H9 (cell line): ENCODE data around the gene CD247. TPM values are rescaled to one million over a fixed set of nuclear protein-coding genes. Genes with fewer than 3 reads are reported as not detected.

ENCODE experiments used
- DNase-seq: peaks from one replicate; pipeline ENCODE4 v3.0.0-alpha.2; 2017
- H2AFZ ChIP-seq: one replicate; pipeline ENCODE4 v1.6.1; 2013; ENCODE audit warnings: mild to moderate bottlenecking, low read length, control low read depth, moderate library complexity
- H2AK5ac ChIP-seq: 2 replicates; pipeline ENCODE4 v1.6.1; 2013; ENCODE audit warnings: low read length, control low read depth, mixed read lengths; ENCODE audit not compliant: insufficient read length
- H2BK120ac ChIP-seq: one replicate; pipeline ENCODE4 v1.6.1; 2013; ENCODE audit warnings: low read depth, mild to moderate bottlenecking, low read length, control low read depth, inconsistent platforms; ENCODE audit not compliant: poor library complexity, severe bottlenecking
- H2BK12ac ChIP-seq: 2 replicates; pipeline ENCODE4 v1.6.1; 2013; ENCODE audit warnings: low read length, control low read depth, mixed read lengths, low read depth; ENCODE audit not compliant: insufficient read length
- H2BK15ac ChIP-seq: 2 replicates; pipeline ENCODE4 v1.6.1; 2013; ENCODE audit warnings: low read depth, low read length, control low read depth
- H2BK20ac ChIP-seq: one replicate; pipeline ENCODE4 v1.6.1; 2013; ENCODE audit warnings: low read depth, mild to moderate bottlenecking, low read length, control low read depth, inconsistent platforms; ENCODE audit not compliant: poor library complexity, severe bottlenecking
- H2BK5ac ChIP-seq: 2 replicates; pipeline ENCODE4 v1.6.1; 2013; ENCODE audit warnings: low read length, control low read depth, mixed read lengths; ENCODE audit not compliant: insufficient read length
- H3K14ac ChIP-seq: 2 replicates; pipeline ENCODE4 v1.6.1; 2013; ENCODE audit warnings: low read length, control low read depth; ENCODE audit not compliant: insufficient read depth
- H3K18ac ChIP-seq: 2 replicates; pipeline ENCODE4 v1.6.1; 2013; ENCODE audit warnings: low read depth, mild to moderate bottlenecking, mixed read lengths, low read length, control low read depth; ENCODE audit not compliant: insufficient read length
- H3K23ac ChIP-seq: 2 replicates; pipeline ENCODE4 v1.6.1; 2013; ENCODE audit warnings: low read length, control low read depth, mixed read lengths, low read depth; ENCODE audit not compliant: insufficient read length
- H3K23me2 ChIP-seq: 2 replicates; pipeline ENCODE4 v1.6.1; 2013; ENCODE audit warnings: low read depth, mild to moderate bottlenecking, mixed read lengths, low read length, control low read depth; ENCODE audit not compliant: insufficient read length, poor library complexity, severe bottlenecking
- H3K27ac ChIP-seq: 2 replicates; pipeline ENCODE4 v1.5.1; 2013; ENCODE audit warnings: low read length, control low read depth, mixed read lengths, low read depth; ENCODE audit not compliant: insufficient read length
- H3K27me3 ChIP-seq: 2 replicates; pipeline ENCODE4 v1.6.1; 2013; ENCODE audit warnings: low read length, control low read depth, inconsistent platforms; ENCODE audit not compliant: insufficient read depth
- H3K4ac ChIP-seq: 2 replicates; pipeline ENCODE4 v1.6.1; 2013; ENCODE audit warnings: low read depth, mild to moderate bottlenecking, control low read depth, inconsistent platforms, low read length, moderate library complexity
- H3K4me1 ChIP-seq: 2 replicates; pipeline ENCODE4 v1.6.1; 2013; ENCODE audit warnings: low read length, control low read depth, inconsistent platforms; ENCODE audit not compliant: insufficient read depth
- H3K4me2 ChIP-seq: 2 replicates; pipeline ENCODE4 v1.6.1; 2013; ENCODE audit warnings: low read length, control low read depth, mixed read lengths; ENCODE audit not compliant: insufficient read length, insufficient read depth
- H3K56ac ChIP-seq: 2 replicates; pipeline ENCODE4 v1.6.1; 2013; ENCODE audit warnings: low read depth, mild to moderate bottlenecking, mixed read lengths, low read length, control low read depth; ENCODE audit not compliant: insufficient read length
- H3K79me1 ChIP-seq: 2 replicates; pipeline ENCODE4 v1.6.1; 2013; ENCODE audit warnings: low read depth, mild to moderate bottlenecking, moderate library complexity, low read length, control low read depth, inconsistent platforms; ENCODE audit not compliant: insufficient read depth, poor library complexity, severe bottlenecking
- H3K79me2 ChIP-seq: 2 replicates; pipeline ENCODE4 v1.6.1; 2013; ENCODE audit warnings: low read length, control low read depth, inconsistent platforms; ENCODE audit not compliant: insufficient read depth
- H3K9ac ChIP-seq: 2 replicates; pipeline ENCODE4 v1.6.1; 2013; ENCODE audit warnings: low read length, control low read depth, mixed read lengths; ENCODE audit not compliant: insufficient read length; ENCODE audit errors: extremely low read depth
- H3K9me3 ChIP-seq: one replicate; pipeline ENCODE4 v1.6.1; 2013; ENCODE audit warnings: low read depth, low read length, inconsistent platforms; ENCODE audit not compliant: control insufficient read depth
- H3T11ph ChIP-seq: one replicate; pipeline ENCODE4 v1.6.1; 2013; ENCODE audit warnings: mild to moderate bottlenecking, low read length, control low read depth, inconsistent platforms
- H4K20me1 ChIP-seq: one replicate; pipeline ENCODE4 v1.6.1; 2013; ENCODE audit not compliant: control insufficient read depth, insufficient read length, insufficient read depth
- H4K5ac ChIP-seq: 2 replicates; pipeline ENCODE4 v1.6.1; 2013; ENCODE audit warnings: low read depth, mild to moderate bottlenecking, mixed read lengths, low read length, control low read depth; ENCODE audit not compliant: insufficient read length
- H4K8ac ChIP-seq: replicated peaks from 2 replicates; pipeline ENCODE4 v1.6.1; 2013; ENCODE audit warnings: low read length, control low read depth, mixed read lengths, low read depth; ENCODE audit not compliant: insufficient read length
- H4K91ac ChIP-seq: 2 replicates; pipeline ENCODE4 v1.6.1; 2013; ENCODE audit warnings: low read depth, mild to moderate bottlenecking, moderate library complexity, mixed read lengths, low read length, control low read depth; ENCODE audit not compliant: insufficient read length
- H3K27ac Mint-ChIP-seq, 3 experiments: 2 replicates in 2 of 3; 3 replicates in 1 of 3; pipeline ENCODE4 v1.8.0; 2020 to 2021; ENCODE audit warnings: mixed read lengths in 3 of 3, mild to moderate bottlenecking in 1 of 3, moderate library complexity in 1 of 3
- H3K27me3 Mint-ChIP-seq: 2 replicates; pipeline ENCODE4 v1.8.0; 2021; ENCODE audit warnings: low read depth, mild to moderate bottlenecking, moderate library complexity, mixed read lengths
- H3K36me3 Mint-ChIP-seq, 3 experiments: 2 replicates in 2 of 3; 3 replicates in 1 of 3; pipeline ENCODE4 v1.8.0; 2020 to 2021; ENCODE audit warnings: low read depth in 3 of 3, mixed read lengths in 3 of 3; ENCODE audit not compliant: insufficient read depth in 1 of 3
- H3K4me1 Mint-ChIP-seq, 2 experiments: 2 replicates each; pipeline ENCODE4 v1.8.0; 2020; ENCODE audit warnings: mixed read lengths in 2 of 2
- H3K4me3 Mint-ChIP-seq, 2 experiments: 2 replicates in 1 of 2; 3 replicates in 1 of 2; pipeline ENCODE4 v1.8.0; 2020 to 2021; ENCODE audit warnings: mild to moderate bottlenecking in 2 of 2, mixed read lengths in 2 of 2, moderate library complexity in 1 of 2
- H3K9me3 Mint-ChIP-seq, 2 experiments: 2 replicates in 1 of 2; 3 replicates in 1 of 2; pipeline ENCODE4 v1.8.0; 2020; ENCODE audit warnings: mild to moderate bottlenecking in 2 of 2, mixed read lengths in 2 of 2, moderate library complexity in 1 of 2
- WGBS: extraction: QIAGEN DNeasy Blood & Tissue Kit; methylation state at CpG from one replicate; pipeline ENCODE4 v1.1.7; 2013; ENCODE audit warnings: missing lambda C conversion rate, low lambda C conversion rate, mixed read lengths; ENCODE audit not compliant: insufficient read length; ENCODE audit errors: extremely low coverage; 5-methylcytosine and 5-hydroxymethylcytosine counted together
- total RNA-seq: library from RNA; stranded (reverse); gene quantifications from 2 replicates; pipeline ENCODE4 v1.2.1, GENCODE V29; 2021
- TF ChIP-seq, protein P1 (sequence below): fragments of 200-600 bp; sonication (generic); conservative IDR thresholded peaks from 3 replicates; pipeline ENCODE4 v1.8.0; 2021; ENCODE audit warnings: antibody characterized with exemption, mild to moderate bottlenecking

The CD247 gene
- total RNA-seq, 1 experiment from 2014 or later: 1.2 TPM

DNA sequence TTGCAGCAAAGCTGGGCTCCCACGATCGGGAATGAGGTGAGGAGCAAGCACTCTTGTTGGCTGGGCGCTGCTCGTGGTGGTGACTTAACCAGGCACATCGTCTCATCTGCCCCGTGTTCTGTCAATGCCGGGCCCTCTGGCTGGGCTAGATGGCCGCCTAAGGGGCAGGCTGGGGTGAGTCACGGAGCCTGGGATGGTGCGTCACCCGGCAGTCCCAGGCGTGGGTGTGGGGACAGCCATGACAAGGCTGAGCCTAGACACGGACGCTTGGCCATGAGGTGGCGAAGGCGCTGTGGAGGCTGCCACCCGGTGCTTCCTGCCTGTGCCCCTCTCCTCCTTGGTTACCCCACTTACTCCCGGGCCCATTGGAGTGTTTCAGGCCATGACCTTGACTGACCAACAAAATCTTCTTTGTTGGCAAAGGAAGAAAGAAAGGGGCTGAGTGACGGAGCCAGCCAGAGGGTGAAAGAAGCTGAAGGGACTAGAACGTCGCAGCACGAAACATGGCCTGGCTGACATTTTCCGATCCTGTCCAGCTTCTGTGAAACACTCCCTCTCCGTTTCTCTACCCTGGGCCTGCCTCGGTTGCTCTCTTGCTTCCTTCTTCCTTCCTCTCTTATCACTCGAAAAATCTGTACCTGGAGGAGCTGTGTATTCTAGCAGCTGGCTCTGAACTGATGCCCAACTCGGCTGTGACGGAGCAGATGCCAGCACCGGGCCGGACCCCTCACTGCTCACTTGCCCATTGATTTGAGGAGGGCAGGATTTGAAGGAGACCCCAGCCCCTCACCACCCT lies 596 bp downstream of the CD247 start:
- no peak overlapping the region for H3K4me3 Mint-ChIP-seq
- H3K9me3 ChIP-seq: no peaks in the 10 kb centered on the region
- no peak overlapping the region for H2BK120ac ChIP-seq
- no peak overlapping the region for H3K27ac Mint-ChIP-seq
- H3K56ac ChIP-seq: no peak overlapping the region
- H3K4me1 ChIP-seq: no peaks in the 10 kb centered on the region
- H2BK5ac ChIP-seq: no peak overlapping the region
- TF ChIP-seq, protein P1, sequence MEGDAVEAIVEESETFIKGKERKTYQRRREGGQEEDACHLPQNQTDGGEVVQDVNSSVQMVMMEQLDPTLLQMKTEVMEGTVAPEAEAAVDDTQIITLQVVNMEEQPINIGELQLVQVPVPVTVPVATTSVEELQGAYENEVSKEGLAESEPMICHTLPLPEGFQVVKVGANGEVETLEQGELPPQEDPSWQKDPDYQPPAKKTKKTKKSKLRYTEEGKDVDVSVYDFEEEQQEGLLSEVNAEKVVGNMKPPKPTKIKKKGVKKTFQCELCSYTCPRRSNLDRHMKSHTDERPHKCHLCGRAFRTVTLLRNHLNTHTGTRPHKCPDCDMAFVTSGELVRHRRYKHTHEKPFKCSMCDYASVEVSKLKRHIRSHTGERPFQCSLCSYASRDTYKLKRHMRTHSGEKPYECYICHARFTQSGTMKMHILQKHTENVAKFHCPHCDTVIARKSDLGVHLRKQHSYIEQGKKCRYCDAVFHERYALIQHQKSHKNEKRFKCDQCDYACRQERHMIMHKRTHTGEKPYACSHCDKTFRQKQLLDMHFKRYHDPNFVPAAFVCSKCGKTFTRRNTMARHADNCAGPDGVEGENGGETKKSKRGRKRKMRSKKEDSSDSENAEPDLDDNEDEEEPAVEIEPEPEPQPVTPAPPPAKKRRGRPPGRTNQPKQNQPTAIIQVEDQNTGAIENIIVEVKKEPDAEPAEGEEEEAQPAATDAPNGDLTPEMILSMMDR: no peak
- H4K8ac ChIP-seq: no peak overlapping the region
- H2AFZ ChIP-seq: no peak overlapping the region
- H3K4me2 ChIP-seq: no peak overlapping the region
- H3K23ac ChIP-seq: no peak overlapping the region
- H2AK5ac ChIP-seq: no peak overlapping the region
- no peak overlapping the region for H3T11ph ChIP-seq
- H3K27ac ChIP-seq: no peak overlapping the region
- no peak overlapping the region for H2BK20ac ChIP-seq
- no peak overlapping the region for H2BK12ac ChIP-seq
- no peak for DNase-seq
- H4K20me1 ChIP-seq: no peaks in the 10 kb centered on the region
- no peak overlapping the region for H3K9ac ChIP-seq
- H3K4me1 Mint-ChIP-seq: peaks cover 0 to 6% of the 10 kb centered on the region in 2 experiments; a peak in 2 of 4 replicates
- H3K18ac ChIP-seq: no peak overlapping the region
- H2BK15ac ChIP-seq: no peak overlapping the region
- no peaks in the 10 kb centered on the region for H3K23me2 ChIP-seq
- no peak overlapping the region for H3K4ac ChIP-seq
- H3K79me1 ChIP-seq: no peaks in the 10 kb centered on the region
- H3K36me3 Mint-ChIP-seq: no peaks in the 10 kb centered on the region
- H3K14ac ChIP-seq: no peak overlapping the region; the same call in 1 of the 2 replicates
- H3K9me3 Mint-ChIP-seq: no peaks in the 10 kb centered on the region
- no peaks in the 10 kb centered on the region for H3K79me2 ChIP-seq
- no peak overlapping the region for H4K5ac ChIP-seq
- WGBS: no CpG with 5 or more reads among the region's 30 CpGs
- H3K27me3 Mint-ChIP-seq: no peaks in the 10 kb centered on the region; the same call in 1 of the 2 replicates
- H4K91ac ChIP-seq: no peak overlapping the region
- no peaks in the 10 kb centered on the region for H3K27me3 ChIP-seq
